ENCODE data around the gene UMODL1.
"Not testable (repeated sequence)": the region's sequence is repeated elsewhere in the genome, so short reads cannot be mapped to it uniquely, and the experiment has no call there.

The UMODL1 gene

GRCh38 chr21:42171091-42172053, 100.3 kb downstream of the UMODL1 start:
- DNase-seq = peak; percentile 30

- DNase-seq = peak; percentile 23
Observed at GRCh38 chr21:42172596-42173483, 101.7 kb downstream of the UMODL1 start.

GRCh38 chr21:42174173-42174572, 103.1 kb downstream of the UMODL1 start:
- peak; percentile 16 for DNase-seq

- peak; percentile 19 for DNase-seq
Observed at GRCh38 chr21:42175110-42175710, 104.1 kb downstream of the UMODL1 start.

- no peak for DNase-seq
Observed at GRCh38 chr21:42176859-42177258, 105.7 kb downstream of the UMODL1 start.

GRCh38 chr21:42179316-42179715, 108.2 kb downstream of the UMODL1 start:
- no peak for DNase-seq

GRCh38 chr21:42180001-42180400, 108.9 kb downstream of the UMODL1 start:
- not testable (repeated sequence) for DNase-seq

- no peak for DNase-seq
Observed at GRCh38 chr21:42182713-42183371, 111.7 kb downstream of the UMODL1 start.

GRCh38 chr21:42183374-42184266, 112.5 kb downstream of the UMODL1 start:
- no peak for DNase-seq

- DNase-seq = no peak
Observed at GRCh38 chr21:42186591-42186990, 115.5 kb downstream of the UMODL1 start.

GRCh38 chr21:42187976-42188653, 117.0 kb downstream of the UMODL1 start:
- no peak for DNase-seq

- DNase-seq = no peak
Observed at GRCh38 chr21:42188663-42189062, 117.5 kb downstream of the UMODL1 start.

- DNase-seq = no peak
Observed at GRCh38 chr21:42189431-42189830, 118.3 kb downstream of the UMODL1 start.

- no peak for DNase-seq
Observed at GRCh38 chr21:42189860-42190485, 118.9 kb downstream of the UMODL1 start.

- DNase-seq = no peak
Observed at GRCh38 chr21:42190486-42190863, 119.4 kb downstream of the UMODL1 start.

- no peak for DNase-seq
Observed at GRCh38 chr21:42191064-42191463, 119.9 kb downstream of the UMODL1 start.

GRCh38 chr21:42191696-42192595, 120.8 kb downstream of the UMODL1 start:
- DNase-seq = no peak

Measured in right forelimb (tissue), 1 donor.